Measurements from ENCODE around the gene LIPF.
"Not testable (repeated sequence)": the region's sequence is repeated elsewhere in the genome, so short reads cannot be mapped to it uniquely, and the experiment has no call there.

The LIPF gene

GRCh38 chr10:88693392-88694020, 29.3 kb downstream of the LIPF start:
- DNase-seq (ENCODE audit: low read depth): peak; percentile 39
- peak; percentile 44 for TF ChIP-seq CTCF (conservative IDR thresholded peaks at IDR 0.05; ENCODE audit: low read depth, low read length)
- no peak overlapping the region for H3K4me3 ChIP-seq (ENCODE audit: low read depth, low read length)

GRCh38 chr10:88702848-88703597, 38.8 kb downstream of the LIPF start:
- peak; percentile 44 for DNase-seq (ENCODE audit: low read depth)
- no peak for TF ChIP-seq CTCF (conservative IDR thresholded peaks at IDR 0.05; ENCODE audit: low read depth, low read length)
- H3K4me3 ChIP-seq (ENCODE audit: low read depth, low read length): no peak overlapping the region

- no peak for DNase-seq (ENCODE audit: low read depth)
- TF ChIP-seq CTCF (conservative IDR thresholded peaks at IDR 0.05; ENCODE audit: low read depth, low read length): no peak
These were observed 41.7 kb downstream of the LIPF start, which contains the start of gene LIPK for GRCh38 chr10:88705958-88706357. Gene LIPK (plus strand): TSS chr10:88706249. CDS start chr10:88724544, 18,295 bp downstream.

GRCh38 chr10:88707429-88708155, 43.4 kb downstream of the LIPF start:
- peak; percentile 71 for DNase-seq (ENCODE audit: low read depth)
- H3K4me3 ChIP-seq (ENCODE audit: low read depth, low read length): no peak overlapping the region
- TF ChIP-seq CTCF (conservative IDR thresholded peaks at IDR 0.05; ENCODE audit: low read depth, low read length): no peak

More at GRCh38 chr10:88705958-88706357, 41.7 kb downstream of the LIPF start, which contains the start of gene LIPK:
- H3K4me3 ChIP-seq (ENCODE audit: low read depth, low read length): no peak within 1 kb of the TSS

- peak; percentile 53 for DNase-seq (ENCODE audit: low read depth)
- not testable (repeated sequence) for H3K4me3 ChIP-seq (ENCODE audit: low read depth, low read length)
These were observed 45.1 kb downstream of the LIPF start for GRCh38 chr10:88709361-88709760.

GRCh38 chr10:88715517-88715916, 51.3 kb downstream of the LIPF start:
- no peak for DNase-seq (ENCODE audit: low read depth)
- no peak overlapping the region for H3K4me3 ChIP-seq (ENCODE audit: low read depth, low read length)
- TF ChIP-seq CTCF (conservative IDR thresholded peaks at IDR 0.05; ENCODE audit: low read depth, low read length): no peak

- no peak for TF ChIP-seq CTCF (conservative IDR thresholded peaks at IDR 0.05; ENCODE audit: low read depth, low read length)
- DNase-seq (ENCODE audit: low read depth): no peak
- no peak overlapping the region for H3K4me3 ChIP-seq (ENCODE audit: low read depth, low read length)
These were observed 57.1 kb downstream of the LIPF start for GRCh38 chr10:88721392-88721791.

Data from choroid plexus epithelial cell (primary cell).